OCI-M2 (cell line): ENCODE data around the gene WDFY1.

Source experiments
- DNase-seq: peaks from one replicate; lab custom pipeline; 2025; ENCODE audit not compliant: unreplicated experiment; lab: John Stamatoyannopoulos, UW

Gene WDFY1

DNA sequence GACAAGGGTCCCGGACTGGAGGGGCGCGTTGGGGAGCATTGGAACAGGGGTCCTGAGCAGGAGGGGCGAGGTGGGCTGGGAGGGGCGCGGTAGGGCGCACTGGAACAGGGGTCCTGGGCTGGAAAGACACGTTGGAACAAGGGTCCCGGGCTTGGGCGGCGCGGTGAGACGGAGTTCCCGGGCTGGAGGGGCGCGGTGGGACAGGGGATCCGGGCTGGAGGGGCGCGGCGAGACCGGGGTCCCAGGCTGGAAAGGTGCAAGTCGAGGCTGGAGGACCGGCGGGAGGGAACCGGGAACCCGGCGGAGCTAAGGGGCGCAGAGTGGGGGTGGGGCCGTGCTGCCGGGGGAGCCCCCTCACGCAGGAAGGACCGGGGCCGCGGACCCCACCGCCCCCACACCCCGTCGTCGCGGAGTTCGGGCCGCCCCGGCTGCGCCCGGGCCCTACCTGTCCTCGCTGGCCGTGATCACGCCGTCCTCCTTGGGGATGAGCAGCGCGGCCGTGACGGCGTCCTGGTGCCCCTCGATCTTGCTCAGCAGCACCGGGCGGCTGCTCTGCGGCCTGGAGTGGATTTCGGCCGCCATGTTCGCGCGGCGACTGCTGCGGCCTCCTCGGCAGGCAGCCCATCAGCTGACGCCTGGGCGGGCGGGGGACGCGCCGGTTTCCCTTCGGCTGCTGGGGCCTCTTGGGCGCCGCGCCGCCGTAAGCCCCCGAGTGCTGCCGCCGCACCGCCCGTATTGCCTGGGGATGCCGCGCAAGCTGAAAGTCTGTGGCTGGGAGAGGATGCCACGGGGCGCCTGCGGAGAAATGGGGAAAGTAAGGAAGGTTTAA, at the start of gene WDFY1:
Gene WDFY1, minus strand, starts transcription at position 633 of the 829 bp plus-strand sequence. Its CDS starts 51 bp downstream, at position 582.
- no peak for DNase-seq

- no peak for DNase-seq
These were observed 49.5 kb upstream of the WDFY1 start for GRCh38 chr2:223994562-223995162.

- DNase-seq = no peak
These were observed 48.6 kb upstream of the WDFY1 start for GRCh38 chr2:223993634-223994232.

GRCh38 chr2:223991611-223992010, 46.5 kb upstream of the WDFY1 start:
- DNase-seq = no peak

GRCh38 chr2:223989856-223990232, 44.7 kb upstream of the WDFY1 start:
- DNase-seq = no peak

DNA sequence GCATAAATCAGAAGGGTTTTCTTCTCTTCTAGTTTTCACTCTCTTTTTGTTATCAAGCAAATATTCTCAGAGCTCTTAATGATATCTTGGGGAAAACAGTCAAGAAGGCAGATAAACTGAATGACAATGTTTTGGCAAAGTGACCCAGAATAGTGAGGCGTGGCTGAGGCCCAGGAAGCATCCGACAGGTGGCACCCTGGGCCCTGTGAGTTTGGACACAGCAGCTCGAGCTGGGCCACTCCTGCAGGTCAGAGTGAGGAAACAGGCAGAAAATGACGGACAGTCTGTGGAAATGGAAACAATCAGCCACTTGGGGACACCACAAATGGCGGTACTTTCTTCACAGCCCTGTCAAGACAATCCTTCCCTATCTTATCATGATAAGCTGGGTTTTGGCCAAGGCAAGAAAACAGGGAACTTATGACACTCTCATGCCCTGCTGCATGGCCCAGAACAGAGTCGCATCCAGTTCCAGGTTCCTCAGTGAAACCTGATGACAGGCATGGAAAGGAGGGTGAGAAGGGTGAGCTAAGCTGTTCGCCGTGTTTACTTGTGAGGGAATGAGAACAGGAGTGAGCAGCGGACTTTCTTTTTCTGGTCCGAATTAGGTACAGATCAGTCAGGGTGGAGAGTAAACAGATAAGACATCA, 44.2 kb upstream of the WDFY1 start:
- DNase-seq = no peak

GRCh38 chr2:223981241-223981640, 36.1 kb upstream of the WDFY1 start:
- DNase-seq = no peak

- no peak for DNase-seq
These were observed 35.7 kb upstream of the WDFY1 start for GRCh38 chr2:223980803-223981202.

DNA sequence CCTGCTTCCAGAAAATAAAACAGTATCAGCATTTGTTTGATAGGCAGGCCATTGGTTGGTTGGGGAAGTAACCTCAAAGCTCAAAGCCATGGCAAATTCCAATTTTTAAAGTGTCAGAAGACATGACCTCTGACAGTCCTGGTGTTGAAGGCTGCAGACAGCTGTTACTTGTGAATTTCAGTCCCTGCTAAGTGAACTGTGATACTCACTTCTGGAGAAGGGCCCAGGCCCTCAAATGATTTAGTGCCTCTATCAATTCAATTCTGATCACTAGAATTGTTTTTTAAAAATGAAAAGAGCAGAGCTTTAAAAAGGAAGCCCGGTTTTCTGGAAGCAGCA, 35.2 kb upstream of the WDFY1 start:
- no peak for DNase-seq

DNA sequence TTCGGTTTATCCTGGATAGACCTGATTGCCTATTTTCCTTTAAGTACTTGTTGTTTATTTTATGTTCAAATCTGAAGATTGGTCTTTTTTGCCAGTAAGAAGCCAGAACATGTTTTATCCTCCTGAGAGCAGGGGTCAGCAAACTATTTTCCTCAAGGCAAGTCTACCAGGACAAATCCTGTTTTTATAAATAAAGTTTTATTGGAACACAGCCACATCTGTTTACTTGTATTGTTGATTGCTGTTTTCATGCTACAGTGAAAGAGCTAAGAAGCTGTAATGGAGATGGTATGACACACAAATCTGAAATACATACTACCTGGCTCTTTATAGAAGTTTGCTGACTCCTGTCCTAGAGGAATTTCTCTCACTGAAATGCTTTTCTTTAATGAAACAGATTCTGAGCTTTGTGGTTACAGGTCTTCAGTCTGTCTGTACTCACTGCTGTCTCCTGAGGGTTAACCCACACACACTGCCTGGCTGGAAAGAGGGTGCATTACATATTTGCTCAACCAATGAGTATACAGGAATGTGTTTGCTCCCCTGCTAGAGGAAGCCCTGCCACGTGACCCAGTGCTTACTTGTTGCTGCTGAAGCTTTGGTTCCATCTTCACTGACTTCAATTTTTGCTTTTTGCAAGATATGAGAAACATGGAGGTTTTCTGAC, 34.7 kb upstream of the WDFY1 start:
- no peak for DNase-seq

- no peak for DNase-seq
These were observed 33.3 kb upstream of the WDFY1 start for GRCh38 chr2:223978451-223978850.

DNA sequence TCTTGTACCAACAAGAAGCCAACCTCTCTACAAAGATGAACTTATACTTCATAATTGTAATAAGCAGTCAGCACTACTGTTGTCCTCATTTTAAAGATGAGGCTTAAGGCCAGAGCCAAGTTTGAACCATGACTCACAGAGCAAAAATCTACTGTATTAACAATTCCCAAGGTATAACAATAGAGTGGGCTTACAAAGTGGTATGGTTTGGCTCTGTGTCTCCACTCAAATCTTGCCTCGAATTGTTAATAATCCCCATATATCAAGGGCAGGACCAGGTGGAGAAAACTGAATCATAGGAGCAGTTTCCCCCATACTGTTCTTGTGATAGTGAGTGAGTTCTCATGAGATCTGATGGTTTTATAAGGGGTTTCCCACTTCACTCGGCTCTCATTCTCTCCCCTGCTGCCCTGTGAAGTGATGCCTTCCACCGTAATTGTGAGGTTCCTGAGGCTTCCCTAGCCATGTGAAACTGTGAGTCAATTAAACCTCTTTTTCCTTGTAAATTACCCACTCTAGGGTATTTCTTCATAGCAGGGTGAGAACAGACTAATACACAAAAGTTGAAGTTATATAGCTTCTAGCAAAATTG, 31.6 kb upstream of the WDFY1 start:
- no peak for DNase-seq

DNA sequence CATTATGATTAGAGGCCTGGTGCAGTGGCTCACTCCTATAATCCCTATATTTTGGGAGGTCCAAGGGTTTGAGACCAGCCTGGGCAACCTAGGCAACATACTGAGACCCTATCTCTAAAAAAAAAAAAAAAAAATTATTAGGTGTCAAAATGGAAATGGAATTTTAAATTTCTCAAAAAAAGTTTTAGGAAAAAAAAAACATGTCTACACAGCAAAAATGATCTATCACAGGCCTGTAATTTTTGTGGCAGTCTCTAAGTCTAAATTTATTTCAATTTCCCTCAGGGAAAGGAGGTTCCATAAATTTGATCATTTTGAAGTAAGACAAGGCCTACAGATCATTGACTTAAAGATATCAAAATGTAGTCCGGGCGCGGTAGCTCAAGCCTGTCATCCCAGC, 28.5 kb upstream of the WDFY1 start:
- DNase-seq = no peak

- DNase-seq = no peak
These were observed 27.5 kb upstream of the WDFY1 start for GRCh38 chr2:223972656-223973102.

GRCh38 chr2:223971731-223972130, 26.6 kb upstream of the WDFY1 start:
- no peak for DNase-seq

DNA sequence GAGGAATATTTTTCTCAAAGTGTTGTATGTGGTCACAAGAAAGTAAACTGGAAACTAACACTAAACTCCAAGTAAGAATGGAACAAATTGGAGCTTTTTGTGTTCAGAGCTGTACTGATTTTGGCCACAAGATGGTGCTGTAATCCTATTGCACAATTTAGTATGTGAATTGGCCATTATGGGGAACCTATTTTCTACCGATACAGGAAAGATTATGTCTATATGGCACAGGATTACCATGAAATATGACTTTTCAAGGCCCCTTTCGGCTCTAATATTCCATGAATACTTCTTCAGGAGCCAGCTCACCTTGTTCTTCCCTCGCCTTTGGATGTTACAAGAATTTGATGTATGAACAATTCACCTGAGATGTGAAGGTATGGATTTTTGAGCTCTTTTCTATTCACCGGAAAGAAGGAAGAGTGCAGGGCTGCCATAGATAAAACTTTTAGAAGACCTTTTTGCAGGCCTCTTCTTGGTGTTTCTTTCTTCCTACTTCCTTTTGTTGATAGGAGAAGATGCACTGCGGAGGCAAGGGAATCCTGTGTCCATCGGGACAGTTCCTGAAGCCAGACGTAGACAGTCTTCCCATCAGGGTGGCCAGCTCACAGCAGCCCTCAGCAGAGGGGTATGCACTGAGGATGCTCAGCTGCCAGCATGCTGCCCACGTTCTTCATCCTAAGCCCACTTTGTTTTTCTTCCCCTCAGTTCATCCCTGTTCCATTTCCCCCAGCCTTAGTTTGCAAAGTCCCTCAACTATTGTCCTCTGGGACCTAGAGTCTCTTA, 25.4 kb upstream of the WDFY1 start:
- DNase-seq = no peak

GRCh38 chr2:223969856-223970255, 24.7 kb upstream of the WDFY1 start:
- DNase-seq = no peak

DNA sequence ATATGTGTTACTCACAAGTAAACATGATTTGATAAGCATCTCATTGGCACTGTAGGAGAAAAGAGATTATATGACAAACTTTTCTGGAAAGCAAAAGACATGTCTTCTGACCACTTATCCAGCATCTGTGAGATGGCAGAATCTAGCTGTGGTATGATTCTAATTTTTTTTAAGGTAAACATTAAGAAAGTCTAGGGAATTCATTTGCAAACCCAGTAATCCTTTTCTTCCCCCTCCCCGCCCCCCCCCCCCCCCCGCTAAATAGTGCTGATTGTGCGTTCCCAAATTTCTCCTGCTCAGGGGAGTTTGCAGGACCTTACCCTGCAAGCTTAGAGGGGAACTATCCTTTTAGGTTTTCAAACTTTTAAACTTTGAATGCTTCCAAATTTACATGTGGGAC, 24.2 kb upstream of the WDFY1 start:
- no peak for DNase-seq

- no peak for DNase-seq
These were observed 22.8 kb upstream of the WDFY1 start for GRCh38 chr2:223967981-223968380.

DNA sequence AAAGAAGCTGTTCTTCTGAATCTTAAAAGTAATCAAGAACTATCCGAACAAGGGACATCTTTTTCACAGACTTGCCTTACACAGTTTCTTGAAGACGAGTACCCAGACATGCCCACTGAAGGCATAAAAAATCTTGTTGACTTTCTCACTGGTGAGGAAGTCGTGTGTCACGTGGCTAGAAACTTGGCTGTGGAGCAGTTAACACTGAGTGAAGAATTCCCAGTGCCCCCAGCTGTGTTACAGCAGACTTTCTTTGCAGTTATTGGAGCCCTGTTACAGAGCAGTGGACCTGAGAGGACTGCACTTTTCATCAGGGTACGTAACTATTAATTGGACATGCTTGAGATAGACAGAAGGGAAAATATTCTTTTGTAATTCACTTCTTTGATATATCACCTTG, 14.6 kb upstream of the WDFY1 start:
- DNase-seq = no peak
